Muscle layer of colon (tissue), 2 donors: ENCODE results near the gene FAAH2.

Experiments used
- H3K27ac ChIP-seq: one replicate; pipeline ENCODE4 v1.7.0; 2013; ENCODE audit warnings: low read depth, mild to moderate bottlenecking, low read length, moderate library complexity
- H3K27me3 ChIP-seq, 2 donors: one replicate each; pipeline ENCODE4 v1.7.0; 2013; ENCODE audit warnings: low read length in 2 of 2, mild to moderate bottlenecking in 2 of 2; ENCODE audit not compliant: insufficient read depth in 2 of 2, control insufficient read depth in 1 of 2
- H3K36me3 ChIP-seq: one replicate; pipeline ENCODE4 v1.7.0; 2013; ENCODE audit warnings: mild to moderate bottlenecking, low read length; ENCODE audit not compliant: insufficient read depth
- H3K4me1 ChIP-seq: one replicate; pipeline ENCODE4 v1.7.0; 2013; ENCODE audit warnings: mild to moderate bottlenecking, low read length; ENCODE audit not compliant: insufficient read depth
- H3K4me3 ChIP-seq, 2 donors: one replicate each; pipeline ENCODE4 v1.7.0; 2013; ENCODE audit warnings: low read length in 2 of 2, low read depth in 1 of 2, mild to moderate bottlenecking in 1 of 2, moderate library complexity in 1 of 2
- H3K9ac ChIP-seq: one replicate; pipeline ENCODE4 v1.7.0; 2013; ENCODE audit warnings: low read length
- H3K9me3 ChIP-seq: one replicate; pipeline ENCODE4 v1.7.0; 2013; ENCODE audit warnings: mild to moderate bottlenecking, low read length
- donor health status: abdominal sarcoma.
- donor health status: Adenocarcinoma of cecum.

The FAAH2 gene

DNA sequence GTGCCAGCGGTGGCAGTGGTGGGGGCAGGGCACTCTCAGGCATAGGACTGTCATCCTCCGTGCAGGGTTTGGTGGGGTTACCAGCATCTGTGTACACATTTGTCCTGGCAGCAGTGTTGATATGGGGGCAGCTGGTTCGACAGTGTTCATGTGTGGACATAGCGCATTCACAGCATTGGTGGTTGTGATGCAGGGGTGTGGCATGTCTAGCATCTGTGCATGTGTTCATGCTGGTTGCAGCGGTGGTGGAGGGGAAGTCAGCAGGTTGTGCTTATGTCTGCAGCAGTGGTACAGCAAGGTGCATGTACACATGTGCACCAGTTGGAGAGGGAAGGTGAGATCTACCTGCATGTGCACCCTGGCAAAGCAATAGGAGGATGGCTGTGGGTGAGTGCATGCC is 230.0 kb downstream of the FAAH2 start:
- Histone ChIP-seq H3K36me3 (no peaks in the 10 kb centered on the region), H3K27ac (no peak overlapping the region)

GRCh38 chrX:57519578-57520118 is 233.1 kb downstream of the FAAH2 start:
- Histone ChIP-seq H3K9me3 (no peaks in the 10 kb centered on the region), H3K9ac (no peak overlapping the region), H3K36me3 (no peaks in the 10 kb centered on the region), H3K4me3 (no peak overlapping the region), H3K4me1 (no peaks in the 10 kb centered on the region), H3K27me3 (peaks cover 0 to 7% of the 10 kb centered on the region in 2 donors), H3K27ac (no peak overlapping the region)

More for the DNA sequence above, 230.0 kb downstream of the FAAH2 start:
- H3K9me3 ChIP-seq = no peaks in the 10 kb centered on the region
- no peak overlapping the region for H3K4me3 ChIP-seq
- no peak overlapping the region for H3K9ac ChIP-seq
- H3K27me3 ChIP-seq = peaks cover 0 to 7% of the 10 kb centered on the region in 2 donors
- no peaks in the 10 kb centered on the region for H3K4me1 ChIP-seq

- H3K9ac ChIP-seq = no peak overlapping the region
- no peak overlapping the region for H3K4me3 ChIP-seq
- no peaks in the 10 kb centered on the region for H3K27me3 ChIP-seq
- no peaks in the 10 kb centered on the region for H3K9me3 ChIP-seq
- H3K4me1 ChIP-seq = no peaks in the 10 kb centered on the region
- no peaks in the 10 kb centered on the region for H3K36me3 ChIP-seq
- no peak overlapping the region for H3K27ac ChIP-seq
Measured at GRCh38 chrX:57528670-57529255, 242.3 kb downstream of the FAAH2 start.
